Prostate gland (tissue), 2 donors: Measurements from ENCODE around the gene RAB37. TPM values are rescaled to one million over a fixed set of nuclear protein-coding genes. Genes with fewer than 3 reads are reported as not detected.

Experiments used
- DNase-seq: peaks from one replicate; pipeline ENCODE4 v3.0.0-alpha.2; 2019; ENCODE audit warnings: low spot score
- H3K27ac ChIP-seq, 2 donors: fragments of 200-600 bp; sonication (generic); 2 replicates each; pipeline ENCODE4 v1.5.1; 2017 to 2019
- H3K27me3 ChIP-seq: fragments of 200-600 bp; sonication (generic); replicated peaks from 2 replicates; pipeline ENCODE4 v1.5.1; 2019; ENCODE audit not compliant: insufficient read depth
- H3K36me3 ChIP-seq, 2 donors: fragments of 200-600 bp; sonication (generic); 1 replicate in 1 of 2; 2 replicates in 1 of 2; pipeline versions ENCODE4 v1.5.1 to v1.8.1; 2017 to 2019
- H3K4me1 ChIP-seq: fragments of 200-600 bp; sonication (generic); replicated peaks from 2 replicates; pipeline ENCODE4 v1.5.1; 2019
- H3K4me3 ChIP-seq, 2 donors: fragments of 200-600 bp; sonication (generic); 2 replicates each; pipeline ENCODE4 v1.5.1; 2017 to 2019
- H3K9me3 ChIP-seq: fragments of 200-600 bp; sonication (generic); 2 replicates; pipeline ENCODE4 v1.5.1; 2017
- POLR2A ChIP-seq: fragments of 450-650 bp; IDR thresholded peaks from one replicate; pipeline ENCODE4 v1.6.1; 2016; ENCODE audit warnings: antibody characterized with exemption, mild to moderate bottlenecking
- POLR2AphosphoS5 ChIP-seq: sonication (generic); formaldehyde crosslinking; IDR thresholded peaks from one replicate; pipeline ENCODE4 v1.6.1; 2017; ENCODE audit warnings: antibody characterized with exemption
- WGBS: methylation state at CpG from one replicate; pipeline ENCODE4 v1.1.5; 2018; 5-methylcytosine and 5-hydroxymethylcytosine counted together
- intact Hi-C: fragments of 100-400 bp; cut with DNase I; formaldehyde crosslinking; loops from one replicate; pipeline ENCODE4 v1.14.2; 2022
- total RNA-seq, 2 donors: library from RNA; depleted of rRNA; stranded (reverse); fragments of >200 nt; gene quantifications; one replicate each; pipeline ENCODE4 v1.1.0, GENCODE V29; 2016
- TF ChIP-seq, protein P1 (sequence below), 4 experiments: fragments of 200-600 bp in 2 of 4; fragments of 450-650 bp in 2 of 4; sonication (generic) in 2 of 4; IDR thresholded peaks; 1 replicate in 3 of 4; 2 replicates in 1 of 4; pipeline ENCODE4 v1.5.1; 2016 to 2019; ENCODE audit warnings: antibody characterized with exemption in 4 of 4, mild to moderate bottlenecking in 2 of 4, moderate library complexity in 2 of 4

The RAB37 gene
- total RNA-seq, 2 donors from 2014 or later: 1.6 to 2.2 TPM

DNA sequence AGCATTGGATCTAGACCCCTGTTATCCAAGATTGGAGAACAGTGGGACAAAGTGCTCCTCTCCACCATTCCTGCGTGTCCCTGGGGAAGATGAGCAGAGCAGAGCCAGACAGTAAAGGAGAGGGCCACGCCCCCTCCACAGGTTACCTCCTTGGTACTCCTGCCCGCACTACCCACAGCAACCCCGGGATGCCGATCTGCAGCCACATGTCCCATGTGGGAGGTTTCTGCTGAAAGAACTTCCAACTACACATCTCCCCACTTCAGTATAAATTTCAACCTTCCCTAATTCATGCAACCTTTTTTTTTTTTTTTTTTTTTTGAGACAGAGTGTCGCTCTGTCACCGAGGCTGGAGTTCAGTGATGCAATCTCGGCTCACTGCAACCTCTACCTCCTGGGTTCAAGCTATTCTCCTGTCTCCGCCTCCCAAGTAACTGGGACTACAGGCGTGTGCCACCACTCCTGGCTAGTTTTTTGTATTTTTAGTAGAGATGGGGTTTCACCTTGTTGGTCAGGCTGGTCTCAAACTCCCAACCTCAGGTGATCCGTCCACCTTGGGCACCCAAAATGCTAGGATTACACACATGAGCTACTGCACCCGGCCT lies 2.3 kb downstream of the RAB37 start:
- Histone ChIP-seq H3K4me3 (no peak overlapping the region), H3K9me3 (no peaks in the 10 kb centered on the region), H3K27ac (no peak overlapping the region), H3K27me3 (peaks cover 8% of the 10 kb centered on the region), H3K36me3 (no peaks in the 10 kb centered on the region), H3K4me1 (no peaks in the 10 kb centered on the region)
- DNase-seq: no peak
- intact Hi-C loops: no loop called here
- WGBS: 79% methylated on average over 12 of the region's 12 CpGs
- TF ChIP-seq, protein P1, sequence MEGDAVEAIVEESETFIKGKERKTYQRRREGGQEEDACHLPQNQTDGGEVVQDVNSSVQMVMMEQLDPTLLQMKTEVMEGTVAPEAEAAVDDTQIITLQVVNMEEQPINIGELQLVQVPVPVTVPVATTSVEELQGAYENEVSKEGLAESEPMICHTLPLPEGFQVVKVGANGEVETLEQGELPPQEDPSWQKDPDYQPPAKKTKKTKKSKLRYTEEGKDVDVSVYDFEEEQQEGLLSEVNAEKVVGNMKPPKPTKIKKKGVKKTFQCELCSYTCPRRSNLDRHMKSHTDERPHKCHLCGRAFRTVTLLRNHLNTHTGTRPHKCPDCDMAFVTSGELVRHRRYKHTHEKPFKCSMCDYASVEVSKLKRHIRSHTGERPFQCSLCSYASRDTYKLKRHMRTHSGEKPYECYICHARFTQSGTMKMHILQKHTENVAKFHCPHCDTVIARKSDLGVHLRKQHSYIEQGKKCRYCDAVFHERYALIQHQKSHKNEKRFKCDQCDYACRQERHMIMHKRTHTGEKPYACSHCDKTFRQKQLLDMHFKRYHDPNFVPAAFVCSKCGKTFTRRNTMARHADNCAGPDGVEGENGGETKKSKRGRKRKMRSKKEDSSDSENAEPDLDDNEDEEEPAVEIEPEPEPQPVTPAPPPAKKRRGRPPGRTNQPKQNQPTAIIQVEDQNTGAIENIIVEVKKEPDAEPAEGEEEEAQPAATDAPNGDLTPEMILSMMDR (IDR thresholded peaks at IDR 0.05): no peak
- TF ChIP-seq POLR2AphosphoS5 (no peak), POLR2A (no peak)

DNA sequence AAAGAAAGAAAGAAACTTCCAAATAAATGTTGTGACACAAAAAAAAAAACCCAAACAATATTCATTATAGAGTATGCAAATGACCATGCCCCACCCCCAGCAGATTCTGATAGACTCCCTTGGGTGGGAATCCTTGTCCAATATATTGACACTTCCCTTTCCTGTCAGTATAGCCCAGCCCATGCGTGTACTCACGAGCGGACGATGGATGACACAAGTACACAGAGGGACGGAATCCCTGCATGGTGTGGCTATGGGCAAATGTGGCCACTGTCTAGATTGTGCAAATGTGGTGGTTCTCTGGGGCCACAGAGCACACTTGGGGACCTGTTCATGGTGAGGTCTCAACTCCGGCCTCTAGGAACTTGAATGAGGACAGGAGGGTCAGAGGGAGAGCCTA lies 3.1 kb downstream of the RAB37 start:
- no peak overlapping the region for H3K4me3 ChIP-seq
- intact Hi-C loops: no loop called here
- H3K4me1 ChIP-seq: no peaks in the 10 kb centered on the region
- DNase-seq: no peak
- no peaks in the 10 kb centered on the region for H3K36me3 ChIP-seq
- H3K27me3 ChIP-seq: peaks cover 8% of the 10 kb centered on the region
- 81% methylated on average over 6 of the region's 6 CpGs for WGBS
- TF ChIP-seq POLR2A (no peak), POLR2AphosphoS5 (no peak)
- TF ChIP-seq, protein P1 (IDR thresholded peaks at IDR 0.05): no peak
- no peaks in the 10 kb centered on the region for H3K9me3 ChIP-seq
- H3K27ac ChIP-seq: no peak overlapping the region

DNA sequence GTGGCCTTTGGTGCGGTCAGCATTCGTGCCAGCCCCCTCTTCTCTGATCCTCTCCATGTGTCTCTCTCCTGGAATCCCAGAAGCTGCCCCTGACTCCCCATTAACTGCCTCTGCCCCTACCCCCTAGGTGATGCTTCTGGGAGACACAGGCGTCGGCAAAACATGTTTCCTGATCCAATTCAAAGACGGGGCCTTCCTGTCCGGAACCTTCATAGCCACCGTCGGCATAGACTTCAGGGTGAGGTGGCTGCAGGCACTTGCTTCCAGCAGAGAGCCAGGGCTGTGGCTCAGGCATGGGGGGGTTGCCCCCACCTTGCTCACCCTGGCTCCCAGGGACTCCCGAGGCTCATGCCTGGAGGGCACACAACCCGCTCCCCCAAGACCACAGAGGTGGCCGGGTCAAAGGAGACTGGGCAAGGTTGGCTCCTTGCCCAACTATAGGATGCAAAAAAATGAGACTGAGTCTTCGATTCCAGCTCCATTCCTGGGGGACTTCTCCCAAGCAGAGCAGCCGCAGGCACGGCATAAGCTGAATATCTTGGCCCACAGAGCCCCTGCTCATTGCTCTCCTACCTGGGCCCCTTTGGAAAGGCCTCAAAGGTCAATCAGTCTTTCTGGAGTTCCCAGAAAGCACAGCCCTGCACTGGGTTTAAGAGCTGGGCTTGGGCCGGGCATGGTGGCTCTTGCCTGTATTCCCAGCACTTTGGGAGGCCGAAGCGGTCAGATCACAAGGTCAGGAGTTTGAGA lies 3.8 kb downstream of the RAB37 start:
- Histone ChIP-seq H3K36me3 (no peaks in the 10 kb centered on the region), H3K27ac (no peak overlapping the region), H3K27me3 (peaks cover 8% of the 10 kb centered on the region), H3K4me1 (no peaks in the 10 kb centered on the region), H3K9me3 (no peaks in the 10 kb centered on the region), H3K4me3 (no peak overlapping the region)
- TF ChIP-seq POLR2AphosphoS5 (no peak), POLR2A (no peak)
- TF ChIP-seq, protein P1 (IDR thresholded peaks at IDR 0.05): no peak
- DNase-seq: no peak
- WGBS: 89% methylated on average over 17 of the region's 17 CpGs
- intact Hi-C loops: no loop called here

DNA sequence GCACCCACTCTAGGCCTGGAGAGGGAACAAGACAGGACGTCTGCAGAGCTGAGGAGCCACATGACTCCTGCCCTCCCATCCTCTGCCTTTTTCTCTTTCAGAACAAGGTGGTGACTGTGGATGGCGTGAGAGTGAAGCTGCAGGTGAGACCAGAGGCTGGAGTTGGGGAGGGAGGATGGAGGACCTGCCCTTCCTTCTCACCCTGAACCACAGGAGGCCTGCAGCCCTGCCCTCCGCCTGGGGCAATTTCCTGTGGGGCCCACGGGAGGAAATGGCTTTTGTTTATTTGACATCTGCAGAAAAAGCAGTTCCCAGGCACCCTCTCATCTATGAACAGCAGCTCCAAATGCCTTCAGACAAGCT lies 5.1 kb downstream of the RAB37 start:
- Histone ChIP-seq H3K27me3 (peaks cover 8% of the 10 kb centered on the region), H3K27ac (no peak overlapping the region), H3K9me3 (no peaks in the 10 kb centered on the region), H3K4me1 (no peaks in the 10 kb centered on the region), H3K4me3 (no peak overlapping the region), H3K36me3 (no peaks in the 10 kb centered on the region)
- WGBS: 23% methylated on average over 4 of the region's 4 CpGs
- DNase-seq: no peak
- TF ChIP-seq POLR2A (no peak), POLR2AphosphoS5 (no peak)
- TF ChIP-seq, protein P1 (IDR thresholded peaks at IDR 0.05): no peak
- intact Hi-C loops: no loop called here

DNA sequence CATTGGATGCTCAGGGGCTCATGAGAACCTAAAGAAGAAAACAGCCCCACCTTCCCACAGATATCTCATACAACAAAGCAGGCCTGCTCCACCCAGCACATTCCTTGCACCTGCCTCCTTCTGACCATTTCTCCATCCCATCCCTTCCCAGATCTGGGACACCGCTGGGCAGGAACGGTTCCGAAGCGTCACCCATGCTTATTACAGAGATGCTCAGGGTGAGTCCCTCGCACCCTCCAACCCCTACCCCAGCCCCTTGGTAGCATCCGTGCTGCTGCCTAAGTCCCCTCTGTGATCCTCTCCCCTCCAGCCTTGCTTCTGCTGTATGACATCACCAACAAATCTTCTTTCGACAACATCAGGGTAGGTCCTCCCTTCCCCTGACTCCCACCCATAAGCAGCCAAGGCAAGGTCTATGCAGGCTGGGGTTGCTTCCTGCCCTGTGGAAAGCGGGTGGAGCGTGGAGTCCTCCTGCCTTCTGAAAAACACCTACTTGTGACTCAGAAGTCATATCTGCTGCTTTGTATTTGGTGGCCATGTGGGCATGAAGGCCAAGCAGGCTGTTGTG lies 6.0 kb downstream of the RAB37 start:
- WGBS: 92% methylated on average over 9 of the region's 9 CpGs
- Histone ChIP-seq H3K9me3 (no peaks in the 10 kb centered on the region), H3K27me3 (peaks cover 8% of the 10 kb centered on the region), H3K36me3 (no peaks in the 10 kb centered on the region), H3K27ac (no peak overlapping the region), H3K4me3 (no peak overlapping the region), H3K4me1 (no peaks in the 10 kb centered on the region)
- intact Hi-C loops: no loop called here
- DNase-seq: no peak
- TF ChIP-seq, protein P1 (IDR thresholded peaks at IDR 0.05): no peak
- no peak for TF ChIP-seq POLR2A
- no peak for TF ChIP-seq POLR2AphosphoS5
